Stimulated activated CD8-positive, alpha-beta memory T cell treated with anti-CD3 and anti-CD28 coated beads, Interleukin-2, amount 100 ng/mL, for 48 hours (primary cell): ENCODE measurements around the gene ESCO1.
"Not testable (repeated sequence)": the region's sequence is repeated elsewhere in the genome, so short reads cannot be mapped to it uniquely, and the experiment has no call there.

Experiments used
- DNase-seq, 2 donors: peaks; one replicate each; pipeline ENCODE4 v3.0.0-alpha.2; 2020; ENCODE audit warnings: low read depth in 2 of 2

The ESCO1 gene, protein sequence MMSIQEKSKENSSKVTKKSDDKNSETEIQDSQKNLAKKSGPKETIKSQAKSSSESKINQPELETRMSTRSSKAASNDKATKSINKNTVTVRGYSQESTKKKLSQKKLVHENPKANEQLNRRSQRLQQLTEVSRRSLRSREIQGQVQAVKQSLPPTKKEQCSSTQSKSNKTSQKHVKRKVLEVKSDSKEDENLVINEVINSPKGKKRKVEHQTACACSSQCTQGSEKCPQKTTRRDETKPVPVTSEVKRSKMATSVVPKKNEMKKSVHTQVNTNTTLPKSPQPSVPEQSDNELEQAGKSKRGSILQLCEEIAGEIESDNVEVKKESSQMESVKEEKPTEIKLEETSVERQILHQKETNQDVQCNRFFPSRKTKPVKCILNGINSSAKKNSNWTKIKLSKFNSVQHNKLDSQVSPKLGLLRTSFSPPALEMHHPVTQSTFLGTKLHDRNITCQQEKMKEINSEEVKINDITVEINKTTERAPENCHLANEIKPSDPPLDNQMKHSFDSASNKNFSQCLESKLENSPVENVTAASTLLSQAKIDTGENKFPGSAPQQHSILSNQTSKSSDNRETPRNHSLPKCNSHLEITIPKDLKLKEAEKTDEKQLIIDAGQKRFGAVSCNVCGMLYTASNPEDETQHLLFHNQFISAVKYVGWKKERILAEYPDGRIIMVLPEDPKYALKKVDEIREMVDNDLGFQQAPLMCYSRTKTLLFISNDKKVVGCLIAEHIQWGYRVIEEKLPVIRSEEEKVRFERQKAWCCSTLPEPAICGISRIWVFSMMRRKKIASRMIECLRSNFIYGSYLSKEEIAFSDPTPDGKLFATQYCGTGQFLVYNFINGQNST

DNA sequence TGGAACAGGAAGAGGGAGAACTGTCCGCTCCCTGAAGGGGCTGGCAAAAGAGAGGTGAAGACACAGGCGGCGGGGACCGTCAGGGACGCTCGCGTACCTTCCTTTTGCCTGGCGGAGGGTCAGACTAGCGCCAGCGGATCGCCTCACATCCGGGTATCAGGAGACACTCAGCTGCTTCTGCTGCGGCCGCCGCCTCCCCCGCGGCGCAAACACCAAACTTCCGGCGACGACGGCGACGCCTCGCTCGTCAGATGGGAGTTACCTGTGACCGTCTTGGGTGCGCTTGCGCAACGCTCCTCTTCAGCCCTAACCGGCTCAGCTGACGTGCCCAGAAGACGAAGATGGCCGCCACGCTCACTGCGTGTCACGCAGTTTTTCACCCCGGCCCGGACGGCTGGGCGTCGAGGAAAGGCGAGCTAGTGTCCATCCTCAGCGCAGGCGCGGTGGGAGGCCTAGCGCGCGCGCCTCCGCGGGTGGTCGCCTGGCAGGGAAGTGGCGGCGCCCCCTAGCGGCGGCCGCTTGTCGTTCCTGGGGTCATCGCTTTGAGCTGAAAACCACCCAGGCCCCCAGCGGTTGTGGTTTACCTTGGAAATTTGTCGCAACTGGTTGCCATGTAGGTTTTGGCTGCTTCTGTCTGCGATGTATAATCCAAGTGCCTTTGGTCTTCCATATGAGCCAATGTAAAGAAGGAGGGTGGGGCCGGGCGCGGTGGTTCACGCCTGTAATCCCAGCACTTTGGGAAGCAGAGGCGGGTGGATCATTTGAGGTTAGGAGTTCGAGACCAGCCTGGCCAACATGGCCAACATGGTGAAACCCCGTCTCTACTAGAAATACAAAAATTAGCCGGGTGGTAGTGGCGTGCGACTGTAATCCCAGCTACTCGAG is at the start of gene ESCO1:
ESCO1 (minus strand) TSS at position 179 of the 885 bp plus-strand sequence. CDS start 25,861 bp downstream, outside the sequence.
- DNase-seq, result peak; percentile 91 to 93

DNA sequence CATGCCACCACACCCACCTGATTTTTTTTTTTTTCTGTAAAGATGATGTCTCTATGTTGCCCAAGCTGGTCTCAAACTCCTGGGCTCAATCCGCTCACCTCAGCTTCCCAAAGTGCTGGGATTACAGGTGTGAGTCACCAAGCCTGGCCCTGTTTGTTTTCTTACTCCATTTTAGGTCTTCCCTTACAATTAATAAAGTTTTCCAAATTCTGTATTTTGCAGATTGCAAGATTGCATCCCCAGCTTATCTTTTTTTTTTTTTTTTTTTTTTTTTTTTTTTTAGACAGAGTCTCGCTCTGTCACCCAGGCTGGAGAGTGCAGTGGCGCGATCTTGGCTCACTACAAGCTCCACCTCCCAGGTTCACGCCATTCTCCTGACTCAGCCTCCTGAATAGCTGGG is 39.9 kb upstream of the ESCO1 start:
- not testable (repeated sequence) for DNase-seq

DNA sequence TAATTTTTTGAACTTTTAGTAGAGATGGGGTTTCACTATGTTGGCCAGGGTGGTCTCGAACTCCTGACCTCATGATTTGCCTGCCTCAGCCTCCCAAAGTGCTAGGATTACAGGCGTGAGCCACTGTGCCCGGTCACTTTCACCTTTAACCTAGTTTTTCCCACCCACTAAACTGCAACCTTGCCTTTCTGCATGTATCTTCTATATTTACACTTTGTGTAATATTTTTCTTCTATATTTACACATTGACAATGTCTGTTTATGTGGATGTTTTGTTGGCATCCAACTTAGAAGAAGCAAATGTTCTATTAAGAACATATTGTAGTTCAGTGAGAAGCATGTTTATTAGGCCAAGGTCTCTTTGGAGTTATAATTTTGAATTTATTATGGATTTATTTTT is 38.3 kb upstream of the ESCO1 start:
- no peak for DNase-seq

DNA sequence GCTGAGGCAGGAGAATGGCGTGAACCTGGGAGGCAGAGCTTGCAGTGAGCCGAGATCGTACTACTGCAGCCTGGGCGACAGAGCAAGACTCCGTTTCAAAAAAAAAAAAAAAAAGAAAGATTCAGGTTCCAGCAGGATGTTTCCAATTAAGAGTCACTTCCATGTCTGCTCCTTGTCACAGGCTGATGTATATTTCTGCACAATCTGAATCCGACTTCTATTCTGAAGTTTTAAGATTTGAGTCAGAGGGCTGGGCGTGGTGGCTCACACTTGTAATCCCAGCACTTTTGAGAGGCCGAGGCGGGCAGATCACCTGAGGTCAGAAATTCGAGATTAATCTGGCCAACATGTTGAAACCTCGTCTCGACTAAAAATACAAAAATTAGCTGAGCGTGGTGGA is 36.3 kb upstream of the ESCO1 start:
- no peak for DNase-seq

DNA sequence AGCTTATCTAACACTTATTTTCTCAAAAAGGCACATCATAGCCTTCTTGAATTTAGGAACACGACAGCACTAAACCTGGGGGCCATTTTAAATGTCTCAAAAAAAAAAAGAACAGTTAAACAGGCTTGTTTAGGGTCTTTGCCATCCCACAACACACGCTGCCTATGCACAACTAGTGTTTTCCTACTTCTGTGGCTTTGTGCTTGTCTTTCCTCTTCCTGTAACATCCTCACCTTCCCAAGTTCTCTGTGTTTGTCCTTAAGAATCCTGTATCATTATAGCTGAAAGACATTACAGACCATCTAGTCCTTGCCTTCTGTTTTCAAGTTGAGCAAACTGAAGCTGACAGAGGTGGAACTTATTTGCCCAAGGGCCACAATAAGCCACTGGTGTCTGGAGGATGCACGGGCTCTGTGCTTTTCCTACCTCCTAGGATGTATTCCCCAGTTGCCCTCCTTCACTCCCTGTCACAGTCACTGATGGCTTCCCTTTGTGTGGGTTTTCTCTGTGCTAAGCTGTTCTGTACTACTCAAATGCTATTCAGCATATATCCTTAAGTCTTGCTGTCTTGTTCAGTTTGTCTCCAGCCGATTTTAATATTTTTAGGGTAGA is 34.2 kb upstream of the ESCO1 start:
- no peak for DNase-seq

DNA sequence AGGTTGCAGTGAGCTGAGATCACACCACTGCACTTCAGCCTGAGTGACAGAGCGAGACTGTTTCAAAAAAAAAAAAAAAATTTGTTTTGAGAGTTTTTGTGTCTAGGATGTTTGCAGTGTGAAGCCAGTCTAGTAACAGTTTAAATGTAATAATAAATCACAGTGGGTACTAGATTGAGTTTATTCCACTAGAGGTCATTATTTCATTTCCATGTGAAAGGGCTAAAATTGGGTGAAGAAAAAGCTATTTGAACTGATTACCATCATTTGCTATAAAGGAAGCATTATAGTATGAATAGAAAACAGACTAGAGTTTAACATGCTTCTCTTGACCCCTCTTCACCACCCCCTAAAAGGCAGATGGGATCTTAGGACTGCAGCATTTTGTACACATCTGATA is 31.9 kb upstream of the ESCO1 start:
- no peak for DNase-seq

DNA sequence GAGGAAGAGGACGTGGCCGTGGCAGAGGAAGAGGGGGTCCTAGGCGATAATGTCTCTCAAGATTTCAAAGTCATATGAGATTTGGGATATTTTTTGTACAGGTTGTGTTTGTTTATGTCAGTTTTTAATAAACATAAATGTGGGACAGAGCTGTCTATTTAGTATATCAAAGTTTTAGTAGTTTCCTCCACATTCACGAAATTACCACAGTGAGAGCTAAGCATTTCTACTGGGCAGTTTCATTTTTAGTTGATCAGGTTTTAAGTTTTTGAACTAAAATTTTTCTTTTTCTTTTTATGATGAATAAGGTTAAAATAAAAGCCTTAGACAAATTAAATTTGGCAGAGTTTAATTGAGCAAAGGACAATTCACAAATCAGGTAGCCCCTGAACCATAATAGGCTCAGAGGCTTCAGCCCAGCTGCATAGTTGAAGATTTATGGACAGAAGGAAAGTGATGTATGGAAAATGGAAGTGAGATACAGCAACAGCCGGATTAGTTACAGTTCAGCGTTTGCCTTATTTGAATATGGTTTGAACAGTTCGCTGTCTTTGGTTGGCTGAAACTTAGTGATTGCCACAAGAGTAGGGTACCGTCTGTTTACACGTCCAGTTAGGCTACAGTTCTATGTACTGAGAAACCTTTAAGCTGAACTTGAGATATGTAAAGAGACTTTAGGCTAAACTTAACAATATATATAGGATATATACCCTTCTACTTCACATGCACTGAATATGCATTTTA is 28.8 kb upstream of the ESCO1 start:
- no peak for DNase-seq

DNA sequence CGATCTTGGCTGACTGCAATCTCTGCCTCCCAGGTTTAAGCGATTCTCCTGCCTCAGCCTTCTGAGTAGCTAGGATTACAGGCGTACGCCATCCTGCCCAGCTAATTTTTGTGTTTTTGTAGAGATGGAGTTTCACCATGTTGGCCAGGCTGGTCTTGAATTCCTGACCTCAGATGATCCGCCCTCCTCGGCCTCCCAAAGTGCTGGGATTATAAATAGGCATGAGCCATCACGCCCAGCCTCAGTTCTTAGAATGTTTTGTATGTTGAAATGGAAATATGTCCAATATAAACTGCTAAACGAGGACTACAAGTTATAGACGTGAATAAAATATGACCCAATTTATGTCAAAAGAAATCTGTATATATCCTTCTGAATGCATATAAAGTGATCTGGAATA is 21.1 kb upstream of the ESCO1 start:
- DNase-seq, result not testable (repeated sequence)

DNA sequence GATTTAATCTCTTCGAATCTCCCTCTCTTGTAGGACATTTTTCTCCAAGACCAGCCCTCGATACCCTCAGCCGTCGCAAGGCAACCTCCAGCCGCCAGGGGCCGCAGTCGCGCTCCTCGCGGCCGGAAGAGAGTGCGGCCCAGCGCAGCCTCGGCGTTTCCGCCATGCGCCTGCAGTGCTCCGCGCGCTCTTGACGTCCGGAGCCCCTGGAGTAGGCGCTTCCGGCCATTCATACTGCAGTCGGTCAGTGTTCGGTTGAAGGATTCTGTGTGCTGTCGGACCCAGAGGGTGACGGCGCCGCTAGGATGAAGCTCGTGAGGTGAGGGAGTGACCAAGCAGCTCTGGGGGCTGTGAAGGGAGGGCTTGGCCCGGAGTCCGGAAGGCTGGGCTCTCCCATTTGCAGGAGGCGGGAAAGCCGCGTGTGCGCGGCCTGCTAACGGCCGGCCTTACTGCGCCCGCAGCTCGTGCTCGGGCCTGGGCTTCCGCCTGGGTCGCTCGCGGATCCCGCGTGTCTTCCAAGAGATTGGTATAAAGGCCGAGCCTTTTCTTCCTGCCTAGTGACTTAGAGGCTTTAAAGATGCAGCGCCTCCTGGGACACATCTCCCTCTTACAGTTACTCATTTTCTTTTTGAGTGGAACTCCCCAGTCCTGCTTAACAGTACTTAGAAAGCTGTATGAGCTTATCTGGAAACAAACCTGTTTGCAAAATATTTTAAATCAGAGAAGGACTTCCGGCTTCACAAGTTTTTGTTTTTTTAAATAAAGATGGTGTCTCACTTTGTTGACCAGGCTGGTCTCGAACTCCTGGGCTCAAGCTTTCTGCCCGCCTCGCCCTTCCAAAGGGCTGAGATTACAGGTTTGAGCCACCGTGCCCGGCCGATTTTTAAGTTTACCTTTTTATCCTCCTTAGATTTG is 11.9 kb upstream of the ESCO1 start, which contains the start of gene SNRPD1:
SNRPD1 (plus strand) TSS at position 190 of the 915 bp plus-strand sequence; CDS start at position 306, 116 bp downstream.
- DNase-seq, result peak; percentile 83 to 85

DNA sequence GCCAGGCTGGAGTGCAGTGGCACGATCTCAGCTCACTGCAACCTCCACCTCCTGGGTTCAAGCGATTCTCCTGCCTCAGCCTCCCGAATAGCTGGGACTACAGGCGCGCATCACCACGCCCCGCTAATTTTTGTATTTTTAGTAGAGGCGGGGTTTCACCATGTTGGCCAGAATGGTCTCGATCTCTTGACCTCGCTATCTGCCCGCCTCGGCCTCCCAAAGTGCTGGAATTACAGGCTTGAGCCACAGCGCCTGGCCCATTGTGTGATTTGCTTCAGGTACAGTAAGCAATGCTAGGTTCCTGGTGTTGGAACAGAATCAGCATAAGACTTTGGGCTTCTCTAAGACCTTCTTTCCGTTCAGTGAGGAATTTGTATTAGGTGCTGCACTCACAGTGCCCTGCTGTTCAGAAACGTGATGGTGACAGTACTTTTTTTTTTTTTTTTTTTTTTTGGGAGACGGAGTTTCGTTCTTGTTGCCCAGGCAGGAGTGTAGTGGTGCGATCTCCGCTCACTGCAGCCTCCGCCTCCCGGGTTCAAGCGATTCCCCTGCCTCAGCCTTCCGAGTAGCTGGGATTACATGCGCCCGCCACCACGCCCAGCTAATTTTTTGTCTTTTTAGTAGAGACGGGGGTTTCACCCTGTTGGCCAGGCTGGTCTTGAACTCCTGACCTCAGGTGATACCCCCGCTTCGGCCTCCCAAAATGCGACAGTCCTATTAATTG is 11.1 kb upstream of the ESCO1 start:
- DNase-seq, result not testable (repeated sequence)

DNA sequence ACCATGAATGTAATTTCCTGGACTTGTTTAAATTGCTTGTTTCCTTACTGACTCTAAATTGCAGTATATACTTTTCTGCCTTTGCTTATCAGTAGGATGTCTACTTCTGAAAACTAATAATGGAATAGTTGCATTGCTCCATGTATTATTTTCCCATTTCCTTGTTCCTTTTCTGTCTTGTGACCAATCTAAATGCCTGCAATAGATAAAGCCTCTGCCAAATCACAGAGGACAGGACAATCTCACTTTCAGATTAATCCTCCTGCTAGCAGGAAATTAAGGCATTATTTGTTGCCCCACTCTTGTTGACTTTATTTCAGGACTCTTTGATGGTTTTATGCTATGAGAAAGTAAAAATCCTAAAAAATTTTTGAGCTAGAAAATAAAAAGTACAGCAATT is 4.7 kb upstream of the ESCO1 start:
- no peak for DNase-seq

DNA sequence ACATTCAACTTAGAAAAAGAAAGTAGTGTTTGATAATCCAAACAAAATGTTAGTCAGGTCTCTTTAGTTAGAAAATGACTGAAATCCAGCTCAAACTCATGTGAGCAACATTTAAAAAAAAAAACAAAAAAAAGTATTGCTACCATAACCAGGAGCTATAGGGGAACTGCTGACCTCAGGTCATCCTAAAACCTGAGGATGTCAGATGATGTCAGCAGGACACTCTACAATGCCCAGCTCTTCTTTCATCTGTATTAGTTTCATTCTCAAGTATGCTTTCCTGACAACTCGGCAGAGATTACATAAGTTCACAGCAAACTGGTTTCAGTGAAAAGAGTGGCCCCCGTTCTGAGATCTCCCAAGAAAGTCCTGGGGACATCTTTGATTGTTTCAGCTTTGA is 4.2 kb upstream of the ESCO1 start:
- no peak for DNase-seq

DNA sequence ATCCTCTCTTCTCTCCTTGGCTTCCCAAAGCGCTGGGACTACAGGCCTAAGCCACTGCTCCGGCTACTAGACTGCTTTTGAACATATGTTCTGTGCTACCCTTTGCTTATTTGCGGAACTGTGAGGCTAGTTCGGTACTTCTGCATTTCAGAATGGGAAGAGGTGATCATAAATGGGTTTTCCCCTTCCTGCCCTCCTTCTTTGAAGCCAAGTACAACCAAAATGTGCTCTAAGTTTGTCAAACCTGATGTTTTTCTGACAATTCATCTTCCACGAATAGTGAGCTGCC is 1.7 kb upstream of the ESCO1 start:
- DNase-seq, result no peak

DNA sequence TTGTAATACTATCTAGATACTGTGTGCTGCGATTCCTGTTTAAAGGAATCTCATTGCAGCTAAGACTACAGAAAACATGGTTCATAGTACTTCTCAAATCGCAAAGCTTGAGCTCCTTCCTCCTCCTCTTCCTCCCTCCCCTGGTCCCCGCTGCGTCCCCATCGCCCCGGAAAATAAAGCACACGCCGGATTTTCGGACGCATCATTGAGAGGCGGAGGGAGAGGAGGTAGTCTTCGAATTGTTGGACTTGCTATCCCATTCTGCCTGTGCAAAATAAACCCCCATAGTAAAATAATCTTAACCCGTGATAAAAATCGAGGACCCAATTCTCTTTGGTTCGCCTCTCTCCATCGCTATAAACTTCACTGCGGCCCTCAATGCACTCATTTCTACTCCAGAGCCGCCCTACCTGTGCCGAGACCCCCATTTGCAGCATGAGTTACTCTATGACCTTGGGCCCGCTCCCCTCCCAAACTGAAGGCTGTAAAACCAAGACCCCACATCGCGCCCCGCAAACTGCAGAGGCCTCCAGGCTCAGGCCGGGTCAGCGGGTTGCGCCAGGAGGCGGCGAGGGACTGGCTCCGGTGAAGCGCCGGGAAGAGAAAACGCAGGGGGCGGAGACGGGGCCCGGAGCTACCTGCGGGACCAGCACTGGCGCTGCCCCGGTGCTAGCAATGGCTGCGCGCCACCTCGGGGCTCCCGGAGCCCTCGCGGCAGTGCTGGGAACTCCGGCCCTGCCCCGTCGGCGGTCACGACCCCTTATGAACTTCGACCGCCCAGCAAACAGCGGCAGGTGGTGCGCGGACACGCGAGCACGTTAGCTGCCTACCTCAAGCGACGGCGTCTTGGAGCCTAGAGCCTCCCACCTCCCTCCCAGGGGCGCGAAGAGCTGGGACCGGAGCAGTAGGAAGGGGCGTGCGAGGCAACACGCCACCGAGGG is 649 bp downstream of the ESCO1 start:
- DNase-seq, result peak in 1 of 2 donors; percentile 43

DNA sequence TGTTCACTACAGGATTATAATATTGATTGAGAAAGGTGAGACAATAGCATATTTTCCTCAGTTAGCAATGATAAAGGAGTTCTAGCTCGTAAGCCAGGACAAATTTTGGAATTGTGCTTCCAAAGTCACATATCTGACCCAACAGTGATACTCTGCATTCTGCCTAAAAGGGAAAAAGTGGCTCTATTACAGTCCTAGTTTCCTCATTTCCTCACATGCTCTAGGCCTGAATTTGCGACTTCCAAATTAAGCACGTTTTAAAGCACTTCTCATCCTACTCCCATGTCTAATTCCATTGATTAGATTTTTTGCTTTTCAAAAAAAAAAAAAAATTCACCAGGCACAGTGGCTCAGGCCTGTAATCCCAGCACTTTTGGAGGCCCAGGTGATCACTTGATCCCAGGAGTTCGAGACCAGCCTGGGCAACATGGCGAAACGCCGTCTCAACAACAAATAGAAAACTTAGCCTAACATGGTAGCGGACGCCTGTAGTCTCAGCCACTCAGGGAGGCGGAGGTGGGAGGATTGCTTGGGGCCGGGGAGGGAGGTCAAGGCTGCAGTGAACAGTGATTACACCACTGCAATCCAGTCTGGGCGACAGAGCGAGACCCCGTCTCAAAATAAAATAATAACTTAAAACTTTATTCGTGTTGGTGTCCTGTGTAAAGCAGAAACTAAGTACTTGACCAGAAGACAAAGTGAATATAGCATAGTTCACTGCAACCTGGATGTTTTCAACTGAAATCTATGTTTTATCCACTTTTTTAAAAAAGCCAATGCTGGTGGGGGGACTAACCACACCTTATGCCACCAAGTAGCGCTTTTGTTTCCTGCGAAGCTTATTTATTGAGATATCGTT is 1.5 kb downstream of the ESCO1 start:
- DNase-seq, result no peak

DNA sequence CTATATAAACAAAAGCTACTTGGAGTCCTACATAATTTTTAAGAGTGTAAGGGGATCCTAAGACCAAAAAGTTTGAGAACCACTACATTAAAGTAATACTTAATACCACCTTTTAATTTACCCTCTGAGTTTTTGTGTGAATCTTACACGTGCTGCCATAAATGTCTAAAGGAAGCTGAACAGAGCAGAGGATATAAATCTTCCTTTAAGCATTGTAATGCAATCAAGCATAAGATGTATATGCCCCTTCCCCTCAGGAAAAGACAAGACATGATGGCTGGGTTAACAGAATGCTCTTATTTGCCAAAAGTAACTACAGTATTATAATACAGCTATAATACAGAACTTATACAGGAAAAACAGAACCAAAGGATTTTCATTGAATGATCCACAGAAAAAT is 2.9 kb downstream of the ESCO1 start:
- DNase-seq, result no peak
